ENCODE data around the gene CLIC1.

Gene CLIC1

DNA sequence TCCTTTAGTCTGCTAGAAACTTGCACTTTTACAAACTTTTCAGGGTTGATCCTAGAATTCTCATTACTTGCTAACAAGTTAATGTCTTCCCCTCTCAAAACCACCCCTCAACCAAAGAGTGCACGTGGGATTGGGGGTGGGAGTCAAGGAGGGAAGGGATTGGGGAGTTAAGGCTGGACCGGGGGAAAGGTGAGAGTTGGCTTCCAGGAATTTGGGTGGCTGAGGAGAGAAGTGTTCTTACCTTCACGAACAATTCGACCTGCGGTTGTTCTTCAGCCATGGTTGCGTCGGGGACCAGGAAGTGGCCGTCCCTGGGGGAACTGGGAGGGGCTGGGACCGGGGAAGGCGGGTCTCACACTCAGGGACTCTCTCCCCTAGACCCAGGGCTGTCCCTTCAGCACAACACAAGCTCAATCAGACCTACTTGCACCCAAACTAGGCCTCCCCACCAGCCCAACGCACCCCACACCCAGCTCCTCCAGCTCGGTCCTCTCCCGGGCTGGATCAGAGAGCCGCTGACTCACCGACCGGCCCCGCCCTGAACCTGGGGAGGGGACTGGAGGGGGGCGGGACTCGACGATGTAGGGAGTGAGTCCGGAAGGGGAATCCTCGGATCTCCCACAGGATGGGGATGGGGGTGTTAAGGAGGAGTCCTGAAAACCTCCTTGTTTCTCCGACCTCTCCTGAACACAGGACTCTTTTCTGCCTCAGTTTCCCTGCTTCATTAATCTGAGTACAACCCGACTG is at the start of gene CLIC1:
Gene CLIC1, minus strand, starts transcription at position 510 of the 747 bp plus-strand sequence. Its CDS starts 230 bp downstream, at position 280.
- peak; percentile 82 for DNase-seq (ENCODE audit: low spot score)

DNA sequence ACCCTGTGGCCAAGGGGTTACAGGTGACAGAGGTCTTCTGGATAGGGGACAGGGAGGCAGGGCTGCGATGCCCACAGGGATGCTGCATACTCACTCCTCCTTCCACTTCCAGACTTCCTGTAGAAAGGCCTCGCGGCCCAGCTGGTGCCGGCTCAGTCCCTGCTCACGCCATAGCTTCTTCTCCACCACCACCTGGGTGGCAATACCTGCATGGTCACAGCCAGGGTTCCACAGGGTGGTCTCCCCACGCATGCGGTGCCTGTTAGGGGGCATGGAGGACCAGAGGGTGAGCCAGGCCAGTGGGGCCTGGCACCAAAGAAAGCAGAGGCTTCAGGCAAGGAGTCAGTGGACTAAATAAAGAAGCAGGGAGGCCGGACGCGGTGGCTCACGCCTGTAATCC is 49.1 kb upstream of the CLIC1 start:
- no peak for DNase-seq (ENCODE audit: low spot score)

DNA sequence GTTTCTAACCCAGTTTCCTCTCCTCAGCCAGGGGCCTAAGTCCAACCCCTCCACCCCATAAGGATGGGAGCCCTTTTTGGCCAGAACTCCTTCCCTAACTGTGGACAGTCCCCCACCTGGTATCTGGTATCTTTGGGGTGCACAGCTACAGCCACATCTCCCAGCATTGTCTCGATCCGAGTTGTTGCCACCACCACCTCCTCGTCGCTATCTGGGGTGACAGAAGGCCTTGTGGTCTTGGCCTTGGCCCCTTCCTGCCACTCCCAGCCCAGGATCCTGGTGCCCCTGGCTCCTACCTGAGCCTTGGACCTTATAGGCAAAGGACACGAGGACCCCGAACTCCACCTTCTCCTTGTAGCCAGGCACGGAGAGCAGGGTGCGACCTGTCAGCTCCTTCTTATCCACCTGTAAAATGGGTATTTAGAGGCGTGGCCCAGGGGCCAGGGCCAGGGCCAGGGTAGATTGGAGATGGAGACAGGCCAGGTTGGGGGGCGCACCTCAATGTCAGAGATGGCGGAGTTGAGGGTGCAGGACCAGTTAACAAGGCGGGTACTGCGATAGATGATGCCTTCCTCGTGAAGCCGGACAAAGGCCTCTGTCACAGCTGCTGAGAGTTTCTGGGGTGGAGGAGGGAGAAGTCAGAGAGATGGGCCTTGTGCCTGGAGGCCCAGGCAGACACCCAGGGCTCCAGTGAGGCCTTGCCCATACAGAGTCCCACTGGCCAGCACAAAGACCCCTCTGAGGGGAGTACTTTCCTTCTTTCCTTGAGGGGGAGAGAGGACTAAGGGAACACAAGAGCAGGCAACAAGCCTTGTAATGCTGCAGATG is 48.0 kb upstream of the CLIC1 start:
- no peak for DNase-seq (ENCODE audit: low spot score)

DNA sequence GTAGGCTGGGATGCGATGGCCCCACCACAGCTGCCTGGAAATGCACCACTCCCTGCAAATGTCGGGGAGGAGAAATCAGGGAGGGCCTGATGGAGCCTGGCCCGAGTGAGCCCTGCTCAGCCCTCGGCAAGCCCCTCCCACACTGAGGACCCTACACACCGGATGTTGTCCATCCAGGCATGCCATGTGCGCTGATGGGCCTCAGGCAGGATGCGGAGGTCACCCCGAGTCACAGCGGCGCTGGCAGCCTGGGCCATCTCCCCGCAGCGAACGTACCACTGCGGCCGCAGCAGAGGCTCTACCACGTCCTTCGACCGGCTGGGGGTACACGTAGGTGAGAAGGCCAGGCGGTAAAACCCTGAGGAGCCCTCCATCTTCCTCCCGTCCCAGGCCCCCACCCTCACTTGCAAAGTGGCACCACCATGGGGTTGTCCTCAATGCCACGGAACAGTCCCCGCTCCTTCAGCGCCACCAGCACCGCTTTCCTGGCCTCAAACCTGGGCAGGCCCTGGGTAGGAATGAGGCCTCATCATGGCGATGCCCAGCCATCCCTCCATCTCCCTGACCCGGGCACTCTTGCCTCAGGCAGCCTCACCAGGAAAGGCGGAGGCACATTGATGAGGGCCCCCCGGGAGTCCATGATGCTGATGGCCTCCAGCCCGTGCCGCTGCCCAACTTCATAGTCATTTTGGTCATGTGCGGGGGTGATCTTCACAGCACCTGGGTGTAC is 46.0 kb upstream of the CLIC1 start:
- DNase-seq (ENCODE audit: low spot score): no peak

DNA sequence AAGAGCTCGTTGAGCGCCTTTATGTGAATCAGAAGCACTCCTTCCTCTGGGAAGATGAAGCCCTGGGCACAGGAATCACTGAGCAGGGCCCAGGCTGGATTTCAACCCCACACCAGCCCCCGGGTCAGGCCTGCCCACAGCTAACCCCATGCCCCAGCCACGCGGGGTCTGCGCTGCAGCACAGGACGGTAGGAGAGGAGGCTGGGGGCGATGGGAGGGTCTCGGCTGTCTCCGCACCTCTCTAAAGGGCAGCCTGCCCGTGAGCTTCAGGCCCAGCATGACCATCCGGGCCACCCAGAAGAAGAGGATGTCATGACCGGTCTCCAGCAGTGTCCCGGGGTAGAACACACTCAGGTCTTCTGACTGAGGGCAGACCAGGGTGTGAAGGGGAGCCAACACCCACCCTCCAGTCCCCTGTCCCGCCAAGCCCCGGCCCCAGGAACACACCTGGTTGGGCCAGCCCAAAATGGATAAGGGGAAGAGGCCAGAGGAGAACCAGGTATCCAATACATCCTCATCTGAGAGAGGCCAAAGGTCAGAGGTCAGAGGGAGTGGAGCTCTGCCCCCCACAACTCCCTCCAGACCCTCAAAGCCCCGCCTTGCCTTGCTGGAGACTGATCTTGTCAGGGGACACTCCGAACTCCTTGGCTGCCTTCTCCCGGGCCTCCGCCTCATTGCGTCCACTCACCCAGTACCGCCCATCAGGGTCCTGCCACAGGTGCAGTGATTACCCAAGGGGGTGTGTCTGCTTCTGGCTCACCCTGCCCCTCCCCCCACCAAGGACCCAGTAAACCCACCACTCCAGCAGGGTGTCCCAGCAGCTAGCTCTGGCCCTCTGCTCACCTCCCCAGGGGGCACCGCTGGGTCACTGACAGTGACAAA is 45.2 kb upstream of the CLIC1 start:
- DNase-seq (ENCODE audit: low spot score): no peak

DNA sequence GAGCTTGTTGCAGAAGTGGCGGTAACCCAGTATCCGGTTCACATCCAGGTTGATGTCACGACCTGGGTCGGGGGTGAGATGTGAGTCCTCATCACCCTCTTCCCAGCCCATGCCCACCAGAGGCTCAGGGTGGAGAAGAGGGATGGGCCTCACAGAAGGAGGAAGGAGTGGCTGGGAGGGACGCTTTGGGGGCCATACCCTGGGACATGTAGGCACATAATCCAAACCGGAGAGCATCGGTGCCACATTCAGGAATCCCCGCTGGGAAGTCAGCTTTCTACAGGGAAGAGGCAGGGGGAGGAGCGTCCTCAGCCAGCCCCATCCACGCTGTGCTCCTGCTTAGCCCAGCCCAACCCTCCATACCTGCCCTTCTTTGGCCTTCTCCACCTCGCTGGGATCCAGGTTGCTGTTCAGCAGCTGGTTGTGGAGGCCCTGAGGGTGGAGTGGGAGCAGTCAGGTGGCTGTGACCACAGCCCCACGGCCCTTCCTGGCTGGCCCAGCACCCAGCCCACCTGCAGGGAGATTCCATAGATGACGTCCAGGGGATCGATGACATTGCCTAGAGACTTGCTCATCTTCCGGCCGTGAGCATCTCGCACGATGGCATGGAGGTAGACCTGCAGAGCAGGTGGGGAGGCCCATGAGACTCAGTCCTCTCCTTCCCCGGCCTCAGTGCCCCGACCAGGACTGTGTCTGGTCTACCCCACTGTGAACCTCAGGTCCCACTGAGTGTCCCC is 44.3 kb upstream of the CLIC1 start:
- DNase-seq (ENCODE audit: low spot score): no peak

DNA sequence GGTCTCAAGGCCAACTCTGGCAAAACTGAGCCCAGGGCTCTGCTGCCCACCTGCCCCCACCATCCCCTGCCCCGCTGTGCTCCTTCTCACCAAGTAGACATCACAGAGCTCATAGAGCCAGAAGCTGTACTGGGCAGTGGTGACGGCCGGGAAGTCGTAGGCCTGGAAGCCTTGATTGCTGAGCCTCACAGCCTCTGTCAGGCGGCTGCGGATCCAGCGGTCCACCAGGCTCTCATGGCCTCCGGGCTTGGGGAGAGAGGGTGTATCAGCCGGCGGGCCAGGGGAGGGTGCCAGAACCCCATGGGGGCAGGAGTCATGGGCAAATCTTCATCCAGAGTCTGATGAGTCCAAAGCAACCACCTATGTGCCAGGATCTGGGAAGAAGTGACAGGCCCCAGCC is 43.6 kb upstream of the CLIC1 start:
- no peak for DNase-seq (ENCODE audit: low spot score)

DNA sequence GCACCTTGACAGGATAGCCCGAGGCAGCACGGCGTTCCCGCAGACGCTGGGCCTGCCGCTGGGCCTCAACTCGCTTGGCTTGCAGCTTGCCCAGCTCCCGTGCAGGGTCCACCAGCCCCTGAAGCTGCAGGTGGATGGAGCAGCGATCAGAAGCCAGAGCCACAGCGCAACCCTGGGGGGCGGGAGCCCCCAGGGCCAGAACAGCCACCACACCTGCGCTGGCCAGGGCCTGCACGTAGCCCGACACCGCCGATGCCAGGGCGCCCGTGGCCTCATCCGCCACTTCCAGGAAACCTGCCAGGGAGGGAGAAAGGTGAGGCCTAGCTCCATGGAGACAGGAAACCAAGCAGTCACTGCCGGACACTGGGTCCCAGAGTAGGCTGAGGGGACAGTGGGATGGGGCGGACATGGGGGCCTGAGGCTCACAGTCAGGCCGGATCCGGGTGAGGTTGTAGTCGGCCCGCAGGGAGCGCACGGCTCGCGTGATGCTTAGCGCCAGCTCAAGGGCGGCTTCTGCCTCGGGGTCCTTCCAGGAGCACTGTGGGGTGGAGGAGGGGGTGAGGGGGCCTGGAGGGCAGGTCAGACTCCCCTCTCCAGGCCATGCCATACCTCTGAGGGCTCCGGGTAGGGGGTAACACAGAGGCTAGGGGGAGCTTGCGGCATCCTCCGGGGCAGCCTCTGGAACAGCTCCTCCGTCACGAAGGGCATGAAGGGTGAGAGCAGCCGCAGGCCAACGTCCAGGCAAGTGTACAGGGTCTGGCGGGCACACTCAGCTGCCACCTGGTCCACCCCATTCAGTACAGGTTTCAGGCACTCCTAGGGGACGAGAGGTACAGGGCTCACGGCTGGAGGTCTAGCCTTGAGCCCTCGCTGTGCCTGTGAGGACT is 42.9 kb upstream of the CLIC1 start:
- no peak for DNase-seq (ENCODE audit: low spot score)

DNA sequence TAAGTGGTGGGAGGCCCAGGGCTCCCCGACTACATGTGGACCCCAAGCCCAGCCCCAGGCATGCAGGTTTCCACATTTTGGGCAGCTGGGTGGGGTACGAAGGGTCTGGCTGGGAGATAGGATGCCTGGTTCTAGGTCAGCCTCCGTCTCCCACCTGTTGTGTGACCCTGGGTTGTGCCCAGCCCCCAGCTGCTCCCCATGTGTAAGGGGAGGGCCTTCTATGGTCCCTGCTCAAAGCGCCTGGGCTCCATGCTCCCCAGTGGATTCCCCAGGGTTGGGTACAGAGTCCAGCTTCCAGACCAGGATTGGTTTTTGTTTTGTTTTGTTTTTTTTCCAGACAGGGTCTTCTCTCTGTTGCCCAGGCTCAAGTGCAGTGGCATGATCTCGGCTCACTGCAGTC is 41.9 kb upstream of the CLIC1 start:
- no peak for DNase-seq (ENCODE audit: low spot score)

DNA sequence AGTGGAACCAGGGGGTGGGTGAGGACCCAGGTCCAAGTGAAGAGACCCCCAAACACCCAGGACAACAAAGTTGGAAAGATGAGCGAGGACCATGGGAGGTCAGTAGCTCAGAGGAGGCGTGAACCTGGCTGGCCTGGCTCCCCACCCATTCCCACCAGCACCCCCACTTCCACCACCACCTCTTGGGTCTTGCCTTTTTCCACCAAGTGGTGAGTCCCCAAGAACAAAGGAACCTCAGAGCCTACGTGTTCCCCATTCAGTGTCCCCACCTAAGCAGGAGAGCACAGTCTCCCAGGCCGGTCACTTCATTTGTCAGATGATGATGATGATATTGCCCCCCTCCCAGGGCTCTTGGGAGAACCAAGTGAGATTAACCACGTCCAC is 41.3 kb upstream of the CLIC1 start:
- DNase-seq (ENCODE audit: low spot score): no peak

DNA sequence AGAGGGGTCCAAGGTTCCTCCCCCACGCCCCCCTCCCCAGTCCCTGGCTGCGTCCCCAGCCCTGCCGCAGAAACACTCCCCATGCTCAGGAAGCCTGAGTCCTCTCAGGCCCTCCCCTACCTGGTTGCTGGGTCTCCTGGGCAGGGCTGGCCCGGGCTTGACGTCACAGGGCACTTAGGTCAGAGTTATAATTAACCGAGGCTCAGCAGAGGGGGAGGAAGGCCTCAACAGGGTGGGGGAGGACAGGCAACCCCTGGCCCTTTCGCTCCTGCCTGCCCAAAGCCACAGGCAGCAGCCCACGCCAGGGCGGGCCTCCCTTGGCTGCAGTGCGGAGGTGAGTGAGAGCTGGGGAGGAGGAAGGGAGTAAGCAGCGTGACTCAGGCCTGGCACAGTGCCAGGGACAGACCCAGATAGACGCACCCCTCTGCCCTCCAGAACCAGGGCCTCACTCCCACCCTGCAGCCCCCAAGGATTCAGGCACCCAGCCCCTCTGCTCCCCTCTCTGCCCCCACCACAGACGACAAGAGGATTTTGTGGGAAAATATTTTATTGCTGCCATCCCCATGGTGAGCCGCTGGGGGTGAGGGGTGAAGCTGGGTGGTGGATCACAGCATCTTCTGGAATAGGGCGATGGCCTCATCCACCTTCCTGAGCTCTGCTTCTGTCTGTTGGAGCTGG is 40.8 kb upstream of the CLIC1 start, which contains the start of gene VWA7:
Gene VWA7, minus strand, starts transcription at position 340 of the 678 bp plus-strand sequence. CDS start 549 bp downstream, outside the sequence.
- DNase-seq (ENCODE audit: low spot score): peak; percentile 57

DNA sequence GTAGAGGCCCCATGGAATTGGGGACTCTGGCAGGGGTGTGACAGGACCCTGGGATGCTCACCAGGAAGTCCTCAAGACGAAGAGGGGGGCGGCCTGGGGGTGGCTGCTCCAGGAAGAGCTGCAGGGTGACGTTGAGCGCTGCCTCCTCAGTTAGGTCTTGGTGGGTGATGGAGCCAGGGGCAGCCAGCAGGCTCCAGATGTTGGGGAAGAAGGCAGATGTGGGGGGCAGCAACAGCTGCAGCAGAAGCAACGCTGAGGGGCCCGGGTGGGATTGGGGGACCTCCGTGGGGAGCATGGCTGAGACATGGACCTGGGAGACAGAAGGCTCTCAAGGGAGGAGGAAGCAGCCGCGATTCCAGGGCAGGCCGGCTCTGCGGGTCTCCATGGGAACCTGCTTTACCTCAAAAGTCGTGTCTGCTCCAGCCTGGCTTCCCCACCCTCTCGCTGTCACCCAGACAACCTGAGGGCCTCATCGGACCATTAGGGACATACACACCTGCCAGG is 40.2 kb upstream of the CLIC1 start:
- no peak for DNase-seq (ENCODE audit: low spot score)

DNA sequence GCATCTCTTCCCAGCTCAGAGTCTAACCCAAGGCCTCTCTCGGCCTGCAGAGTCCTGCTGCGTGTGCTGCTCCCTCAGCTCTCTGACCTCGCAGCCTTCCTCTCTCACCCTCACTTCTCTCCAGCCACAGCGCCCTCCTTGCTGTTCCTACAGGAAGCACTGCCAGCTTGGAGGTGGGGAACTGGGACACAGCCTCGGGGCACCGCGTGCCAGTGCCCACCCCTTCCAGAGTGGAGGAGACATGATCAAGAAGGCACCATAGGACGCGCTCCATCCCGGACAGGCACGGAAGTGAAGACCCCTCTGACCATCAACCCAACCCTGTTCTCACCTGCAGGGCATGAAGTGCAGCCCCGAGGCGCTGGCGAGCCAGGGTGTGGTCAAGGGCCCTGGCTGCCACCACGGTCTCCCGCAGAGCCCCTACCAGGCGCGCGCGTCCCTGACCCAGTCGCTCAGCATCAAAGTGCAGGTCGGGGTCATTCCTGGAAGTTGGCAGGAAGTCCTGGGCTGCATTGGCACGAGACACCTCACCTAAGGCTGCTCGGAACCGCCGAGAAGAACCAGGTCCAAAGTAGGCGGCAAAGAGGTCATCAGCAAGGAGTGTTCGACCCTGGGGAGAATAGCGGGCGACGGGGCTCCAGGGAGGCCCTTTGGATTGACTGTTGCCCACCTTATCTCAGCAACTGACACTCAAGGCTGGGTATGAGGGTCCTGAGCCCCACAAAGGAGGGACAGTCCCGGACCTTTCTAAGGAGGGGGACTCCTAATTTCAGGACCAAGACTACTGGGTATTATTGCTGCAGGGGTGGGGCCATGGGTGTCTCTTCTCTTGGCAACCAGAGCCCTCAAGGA is 39.5 kb upstream of the CLIC1 start:
- no peak for DNase-seq (ENCODE audit: low spot score)

DNA sequence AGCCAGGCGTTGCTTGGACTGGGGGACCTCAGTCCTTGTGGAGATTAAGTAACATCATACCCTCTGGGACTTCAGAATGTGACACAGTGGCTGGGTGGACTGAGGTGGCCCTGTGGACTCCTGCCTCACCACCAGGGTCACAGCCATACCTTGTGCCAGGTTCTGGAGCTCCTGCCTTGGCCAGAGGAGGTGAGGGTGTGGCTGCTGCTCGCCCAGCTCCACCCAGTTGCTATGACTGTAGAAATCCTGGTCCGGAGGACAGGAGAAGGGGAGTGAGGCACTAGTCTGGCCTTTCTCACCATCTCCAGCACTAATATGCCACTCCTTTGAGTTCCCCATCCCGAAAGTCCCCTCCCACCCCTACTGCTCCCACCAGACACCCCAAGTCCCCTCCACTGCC is 38.9 kb upstream of the CLIC1 start:
- no peak for DNase-seq (ENCODE audit: low spot score)

DNA sequence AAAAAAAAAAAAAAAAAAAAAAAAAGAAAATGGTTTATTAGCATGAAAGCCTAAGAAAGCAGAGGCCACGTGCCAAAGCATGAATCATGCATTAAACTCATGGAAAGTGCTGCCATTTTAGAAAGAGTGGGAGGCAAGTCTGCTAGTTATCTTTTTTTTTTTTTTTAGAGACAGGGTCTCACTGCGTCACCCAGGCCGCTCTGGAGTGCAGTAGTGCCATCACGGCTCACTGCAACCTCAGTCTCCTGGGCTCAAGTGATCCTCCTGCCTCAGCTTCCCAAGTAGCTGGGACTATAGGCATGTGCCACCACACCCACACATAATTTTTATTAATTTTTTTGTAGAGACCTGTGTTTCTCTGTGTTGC is 35.6 kb upstream of the CLIC1 start:
- no peak for DNase-seq (ENCODE audit: low spot score)

DNA sequence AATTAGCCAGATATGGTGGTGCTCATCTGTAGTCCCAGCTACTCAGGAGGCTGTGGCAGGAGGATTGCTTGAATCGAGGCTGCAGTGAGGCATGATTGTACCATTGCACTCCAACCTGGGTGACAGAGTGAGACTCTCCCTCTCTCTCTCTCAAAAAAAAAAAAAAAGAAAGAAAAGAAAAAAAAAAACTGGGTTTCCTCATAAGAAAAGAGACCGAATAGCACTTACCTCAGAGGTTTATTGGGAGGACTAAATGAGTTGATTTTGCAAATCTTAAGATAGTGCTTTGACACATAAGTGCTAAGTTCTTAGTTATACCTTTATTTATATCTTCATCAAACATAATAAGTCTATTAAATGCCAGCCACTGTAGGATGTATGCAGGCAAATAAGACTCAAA is 34.5 kb upstream of the CLIC1 start:
- DNase-seq (ENCODE audit: low spot score): no peak

DNA sequence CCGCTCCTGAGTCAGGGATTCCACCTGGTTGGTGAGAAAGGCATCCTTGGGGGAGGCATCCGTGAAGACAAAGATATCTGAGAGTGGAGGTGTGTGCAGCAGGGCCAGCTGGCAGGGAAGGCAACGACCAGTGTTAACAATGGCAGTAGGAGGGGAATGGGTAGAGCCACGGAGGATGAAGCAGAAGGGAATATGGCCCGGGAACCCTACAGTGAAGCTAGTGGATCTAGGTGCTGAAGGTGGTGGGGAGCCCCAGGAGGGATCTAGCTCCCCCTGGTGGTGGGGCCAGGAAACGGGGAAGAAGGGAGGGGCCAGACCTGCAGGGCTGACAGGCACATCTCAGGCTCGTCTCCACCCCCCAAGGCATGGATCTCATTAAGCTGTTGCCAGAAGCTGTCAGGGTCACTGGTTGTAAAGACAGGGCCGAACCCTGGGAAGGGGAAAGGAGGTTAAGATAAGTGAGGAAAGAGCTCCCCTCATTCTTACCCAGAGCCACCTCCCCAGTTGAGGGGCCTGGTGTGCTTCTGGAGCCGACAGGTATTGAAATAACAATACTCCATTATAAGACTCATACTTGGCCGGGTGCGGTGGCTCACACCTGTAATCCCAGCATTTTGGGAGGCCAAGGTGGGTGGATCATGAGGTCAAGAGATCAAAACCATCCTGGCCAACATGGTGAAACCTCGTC is 33.5 kb upstream of the CLIC1 start:
- peak; percentile 87 for DNase-seq (ENCODE audit: low spot score)
